HG03558 (cell line): ENCODE results near the gene SYPL1.

Experiments used
- ATAC-seq: cut with Tn5 transposase; IDR thresholded peaks from one replicate; pipeline ENCODE4 v1.9.1; 2021; ENCODE audit warnings: moderate number of reproducible peaks; ENCODE audit not compliant: unreplicated experiment; ENCODE audit errors: extremely low read depth

SYPL1 gene

GRCh38 chr7:106099539-106099938, 12.6 kb downstream of the SYPL1 start:
- ATAC-seq, result no peak

DNA sequence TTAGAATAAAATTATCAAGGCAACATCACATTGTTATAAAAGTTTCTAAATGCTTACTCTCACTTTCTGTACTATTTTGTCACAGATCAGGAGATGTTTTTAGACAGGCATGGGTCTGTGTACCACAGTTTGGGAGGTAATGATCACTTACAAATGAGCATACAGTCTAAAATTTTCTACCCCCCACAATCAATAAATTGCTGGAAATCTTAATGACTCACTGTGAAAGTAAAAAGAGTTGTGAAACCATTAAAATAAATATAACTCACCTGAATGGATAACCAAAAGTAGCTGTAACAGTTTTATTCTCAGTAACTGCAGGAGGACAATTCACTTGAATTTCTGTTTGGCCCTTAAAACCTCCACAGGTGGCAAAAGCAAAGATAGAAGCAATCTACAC, 13.2 kb downstream of the SYPL1 start:
- ATAC-seq, result no peak

GRCh38 chr7:106095634-106096033, 16.5 kb downstream of the SYPL1 start:
- ATAC-seq, result no peak

DNA sequence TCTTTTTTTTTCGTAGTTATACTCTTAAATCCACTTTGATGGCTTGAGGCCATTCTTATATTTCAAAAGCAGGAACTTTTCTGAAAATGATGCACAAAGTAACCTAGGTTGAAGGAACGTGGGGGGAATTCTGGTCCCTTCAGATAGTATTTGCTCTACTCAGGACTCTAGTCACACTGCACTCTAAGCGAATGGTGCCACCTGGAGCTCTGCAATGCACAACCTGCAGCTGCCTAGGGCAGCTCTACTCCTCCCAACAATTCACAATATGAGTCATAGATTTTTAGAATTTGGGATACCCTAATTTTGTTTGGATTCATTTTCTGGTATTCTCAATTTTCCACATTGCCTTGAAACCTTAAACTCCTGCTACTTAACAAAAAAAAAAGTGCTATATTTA, 17.3 kb downstream of the SYPL1 start:
- no peak for ATAC-seq

DNA sequence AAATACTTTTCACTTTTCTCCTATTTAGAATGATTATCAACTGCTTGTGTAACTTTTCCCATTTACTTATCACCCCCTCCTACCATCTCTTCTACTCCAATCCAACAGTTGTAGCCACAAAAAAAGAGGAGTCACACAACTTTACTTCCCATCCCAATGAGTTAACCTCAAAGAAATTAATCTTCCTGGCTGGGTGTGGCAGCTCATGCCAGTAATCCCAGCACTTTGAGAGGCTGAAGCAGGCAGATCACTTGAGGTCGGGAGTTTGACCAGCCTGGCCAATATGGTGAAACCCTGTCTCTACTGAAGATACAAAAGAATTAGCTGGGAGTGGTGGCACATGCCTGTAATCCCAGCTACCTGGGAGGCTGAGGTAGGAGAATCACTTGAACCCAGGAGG, 19.9 kb downstream of the SYPL1 start:
- ATAC-seq, result no peak

- peak; percentile 75 for ATAC-seq
Observed at GRCh38 chr7:106089647-106090046, 22.5 kb downstream of the SYPL1 start.

- ATAC-seq, result no peak
Observed at GRCh38 chr7:106088014-106088413, 24.1 kb downstream of the SYPL1 start.

- ATAC-seq, result no peak
Observed at GRCh38 chr7:106086062-106086461, 26.1 kb downstream of the SYPL1 start.

DNA sequence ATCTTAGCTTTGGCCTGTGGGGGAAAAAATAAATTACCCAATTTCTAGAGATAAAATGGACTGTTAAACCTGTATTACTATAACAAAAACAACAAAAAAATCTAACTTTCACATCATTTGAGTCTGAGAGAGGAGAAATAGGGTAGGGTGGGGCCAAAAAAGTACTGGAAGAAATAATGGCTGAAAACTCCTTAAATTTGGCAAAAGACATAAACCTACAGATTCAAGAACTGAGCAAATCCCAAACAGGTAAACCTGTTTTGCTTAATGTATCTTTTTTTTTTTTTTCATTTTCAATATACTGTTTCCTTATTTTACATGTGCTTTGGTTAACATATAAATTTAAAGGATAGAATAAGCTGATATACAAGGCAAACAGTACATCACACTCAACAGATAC, 27.1 kb downstream of the SYPL1 start:
- ATAC-seq, result no peak

DNA sequence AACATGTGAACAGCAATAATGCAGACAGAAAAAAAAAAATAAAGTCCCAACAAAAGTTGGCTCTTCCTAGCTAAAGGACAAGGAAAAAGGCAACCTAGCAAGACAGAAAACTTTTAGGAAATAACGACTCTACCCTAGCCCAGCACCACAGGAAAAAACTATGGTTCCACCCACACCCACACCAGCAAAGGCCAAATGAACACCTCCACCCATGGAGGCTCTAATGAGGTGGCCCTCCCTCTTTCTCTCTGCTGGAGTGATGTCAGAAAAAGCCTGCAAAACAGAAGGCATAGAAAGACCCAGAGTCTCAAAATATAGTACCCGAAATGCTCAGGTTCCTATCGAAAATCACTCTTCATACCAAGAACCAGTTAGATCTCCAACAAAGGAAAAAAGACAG, 28.4 kb downstream of the SYPL1 start:
- no peak for ATAC-seq

DNA sequence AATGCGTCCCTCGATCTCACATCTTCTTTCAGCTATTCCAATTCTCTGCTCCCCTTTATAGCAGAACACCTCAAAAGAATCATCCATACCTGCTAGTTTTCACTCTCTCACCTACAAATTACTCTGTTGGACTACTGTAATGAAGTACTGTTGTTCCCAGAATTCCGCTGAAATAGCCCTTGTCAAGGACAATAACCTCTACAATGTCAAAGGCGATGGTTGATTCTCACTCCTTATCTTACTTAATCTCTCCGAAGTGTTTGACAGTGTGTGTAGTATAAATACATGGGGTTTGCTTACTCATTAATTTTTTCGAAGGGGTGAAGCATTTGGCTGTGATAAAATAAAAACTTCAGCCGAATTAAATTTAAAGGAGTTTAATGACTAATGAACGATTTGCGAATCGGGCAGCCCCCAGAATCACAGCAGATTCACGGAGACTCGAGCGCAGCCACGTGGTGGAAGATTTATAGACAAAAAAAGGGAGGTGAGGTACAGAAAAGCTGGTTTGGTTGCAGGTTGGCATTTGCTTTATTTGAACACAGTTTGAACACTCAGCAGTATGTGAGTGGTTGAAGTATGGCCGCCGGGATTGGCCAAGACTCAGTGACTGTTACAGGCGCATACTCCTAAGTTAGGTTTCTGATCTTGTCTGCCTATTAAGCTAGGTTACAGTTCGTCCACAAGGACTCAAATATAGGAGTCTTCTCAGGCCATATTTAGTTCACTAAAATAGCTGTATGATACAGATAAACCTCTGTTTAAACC, 29.8 kb downstream of the SYPL1 start:
- ATAC-seq, result no peak

- no peak for ATAC-seq
Observed at GRCh38 chr7:106080300-106080987, 31.7 kb downstream of the SYPL1 start.

DNA sequence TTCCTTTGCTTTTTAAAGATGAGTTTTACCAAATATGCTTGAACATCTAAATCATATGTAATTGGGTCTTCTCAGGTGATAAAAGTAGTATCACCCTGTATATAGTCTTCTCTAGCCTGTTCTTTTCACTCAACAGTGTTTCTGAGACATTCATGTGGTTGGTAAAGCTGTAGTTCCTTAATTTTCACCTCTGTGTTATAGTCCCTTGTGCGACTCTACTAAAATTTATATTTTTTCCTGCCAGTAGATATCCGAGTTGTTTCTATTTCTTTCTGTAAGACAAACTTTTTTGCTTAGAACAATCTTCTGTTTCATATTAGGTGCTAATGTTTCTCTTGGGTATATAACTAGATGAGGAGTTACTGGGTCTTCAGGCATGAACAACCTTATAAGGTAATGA, 35.6 kb downstream of the SYPL1 start:
- ATAC-seq, result no peak

GRCh38 chr7:106075937-106076336, 36.2 kb downstream of the SYPL1 start:
- no peak for ATAC-seq

- ATAC-seq, result no peak
Observed at GRCh38 chr7:106074257-106074656, 37.9 kb downstream of the SYPL1 start.

DNA sequence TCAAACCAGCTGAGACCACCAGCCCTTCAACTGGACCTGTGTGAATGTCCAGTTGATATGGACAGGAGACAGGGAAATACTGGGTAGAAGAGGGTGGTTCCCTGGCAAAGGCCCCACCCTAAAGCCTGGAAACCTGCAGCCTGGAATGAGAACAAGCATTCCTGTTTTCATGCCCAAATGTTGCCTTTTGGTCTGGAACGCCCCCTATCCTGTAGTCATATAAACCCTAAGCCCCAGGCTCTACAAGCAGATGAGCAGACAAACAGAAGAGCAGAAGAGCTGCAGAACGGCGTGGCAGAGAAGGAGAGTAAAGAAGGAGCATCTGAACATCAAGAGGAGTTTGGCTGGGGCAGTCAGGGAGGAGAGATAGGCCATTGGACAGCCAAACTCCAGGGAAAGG, 38.4 kb downstream of the SYPL1 start:
- ATAC-seq, result no peak

GRCh38 chr7:106072715-106073091, 39.4 kb downstream of the SYPL1 start:
- no peak for ATAC-seq

DNA sequence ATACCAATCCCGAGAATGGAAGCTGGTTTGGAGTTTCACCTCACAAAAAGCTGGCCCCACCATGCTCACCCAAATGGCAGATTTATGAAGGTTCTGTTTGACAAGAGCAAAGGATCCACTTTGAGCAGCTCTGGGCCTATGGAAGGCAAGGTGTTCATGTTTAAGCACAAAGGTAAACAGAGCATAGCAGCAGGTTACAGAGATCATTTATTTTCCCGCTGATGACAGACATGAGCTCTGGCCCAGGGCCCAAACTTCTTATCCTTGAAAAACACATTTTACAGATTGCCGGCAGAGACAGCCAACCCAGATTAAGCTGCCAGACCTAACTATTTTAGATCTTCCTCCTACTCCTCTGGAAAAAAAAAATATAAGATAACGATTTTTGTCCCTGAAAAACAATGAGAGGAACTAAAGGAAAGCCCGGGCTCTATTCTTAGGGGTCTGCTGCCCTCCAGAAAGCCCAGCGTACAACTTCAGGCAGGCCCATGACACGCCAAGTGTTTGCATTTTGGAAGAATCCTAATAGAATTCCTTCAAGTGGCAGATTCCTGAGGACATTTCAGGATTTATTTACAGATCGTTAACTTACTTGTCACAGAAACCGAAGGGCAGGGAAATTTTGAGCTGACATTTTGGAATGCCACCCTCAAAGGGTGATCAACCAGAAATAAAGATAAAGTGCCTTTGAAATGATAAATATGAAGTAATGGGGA, 40.0 kb downstream of the SYPL1 start:
- no peak for ATAC-seq

DNA sequence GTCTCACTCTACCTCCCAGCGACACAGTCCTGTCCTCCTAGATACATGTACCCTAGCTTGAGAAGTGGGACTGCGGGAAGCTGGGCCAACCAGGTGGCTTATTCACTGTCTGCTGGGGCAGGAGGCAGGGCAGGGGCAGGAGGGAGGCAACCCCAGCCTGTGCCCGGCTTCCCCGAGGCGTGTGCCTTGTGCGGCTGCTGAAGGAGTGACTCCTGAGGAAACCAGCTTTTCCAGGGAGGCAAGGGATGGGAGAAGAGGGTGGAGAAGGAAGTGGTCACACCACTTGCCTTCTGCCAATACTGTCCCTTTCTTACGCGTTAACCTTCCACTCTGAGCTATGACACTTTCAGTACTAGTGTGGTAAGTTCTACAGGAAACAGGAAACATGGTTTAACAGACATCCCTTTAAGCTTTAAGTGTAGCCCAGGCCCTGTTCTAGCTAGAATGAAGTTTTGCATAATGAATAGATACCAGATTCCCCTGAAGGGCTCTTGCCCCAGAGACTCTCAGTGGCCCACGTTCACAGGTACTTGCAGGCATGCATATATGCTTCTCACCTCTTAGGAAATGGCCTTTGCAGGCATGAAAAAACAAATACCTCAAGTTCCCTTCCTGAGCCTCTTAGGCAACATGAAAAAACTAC, 40.6 kb downstream of the SYPL1 start:
- peak; percentile 96 for ATAC-seq

DNA sequence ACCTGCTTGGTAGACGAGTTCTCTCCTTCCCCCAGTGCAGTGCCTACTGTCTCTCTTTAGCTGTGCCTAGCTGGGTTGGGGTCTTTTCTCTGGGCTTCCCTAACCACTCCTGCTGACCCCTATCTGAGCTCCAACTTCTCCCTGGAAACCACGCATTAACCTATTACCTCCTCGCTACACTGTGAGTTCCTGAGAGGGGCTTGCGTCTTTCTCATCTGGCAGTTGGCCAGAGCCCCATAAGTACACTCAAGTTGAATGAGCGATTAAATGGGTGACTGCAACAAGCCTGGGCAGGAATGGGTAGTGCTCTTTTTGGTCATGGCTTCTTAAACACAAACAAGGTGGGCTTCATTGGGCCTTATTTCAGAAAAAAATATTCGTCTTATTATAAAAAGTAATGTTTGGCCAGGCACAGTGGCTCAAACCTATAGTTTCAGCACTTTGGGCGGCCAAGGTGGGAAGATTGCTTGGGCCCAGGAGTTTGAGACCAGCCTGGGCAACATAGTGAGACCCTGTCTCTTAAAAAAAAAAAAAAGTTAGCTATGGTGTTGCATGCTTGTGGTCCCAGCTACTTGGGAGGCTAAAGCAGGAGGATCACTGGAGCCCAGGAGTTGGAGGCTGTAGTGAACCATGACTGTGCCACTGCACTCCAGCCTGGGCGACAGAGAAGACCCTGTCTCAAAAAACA, 41.4 kb downstream of the SYPL1 start:
- no peak for ATAC-seq
